GM12874 (cell line): ENCODE results near the gene STK10.

Experiments
- TF ChIP-seq, protein P1 (sequence below): IDR thresholded peaks from 2 replicates; pipeline ENCODE4 v1.5.1; 2011; ENCODE audit warnings: low read depth, mild to moderate bottlenecking, control low read depth, low read length, moderate library complexity; ENCODE audit not compliant: insufficient read depth

Gene STK10

DNA sequence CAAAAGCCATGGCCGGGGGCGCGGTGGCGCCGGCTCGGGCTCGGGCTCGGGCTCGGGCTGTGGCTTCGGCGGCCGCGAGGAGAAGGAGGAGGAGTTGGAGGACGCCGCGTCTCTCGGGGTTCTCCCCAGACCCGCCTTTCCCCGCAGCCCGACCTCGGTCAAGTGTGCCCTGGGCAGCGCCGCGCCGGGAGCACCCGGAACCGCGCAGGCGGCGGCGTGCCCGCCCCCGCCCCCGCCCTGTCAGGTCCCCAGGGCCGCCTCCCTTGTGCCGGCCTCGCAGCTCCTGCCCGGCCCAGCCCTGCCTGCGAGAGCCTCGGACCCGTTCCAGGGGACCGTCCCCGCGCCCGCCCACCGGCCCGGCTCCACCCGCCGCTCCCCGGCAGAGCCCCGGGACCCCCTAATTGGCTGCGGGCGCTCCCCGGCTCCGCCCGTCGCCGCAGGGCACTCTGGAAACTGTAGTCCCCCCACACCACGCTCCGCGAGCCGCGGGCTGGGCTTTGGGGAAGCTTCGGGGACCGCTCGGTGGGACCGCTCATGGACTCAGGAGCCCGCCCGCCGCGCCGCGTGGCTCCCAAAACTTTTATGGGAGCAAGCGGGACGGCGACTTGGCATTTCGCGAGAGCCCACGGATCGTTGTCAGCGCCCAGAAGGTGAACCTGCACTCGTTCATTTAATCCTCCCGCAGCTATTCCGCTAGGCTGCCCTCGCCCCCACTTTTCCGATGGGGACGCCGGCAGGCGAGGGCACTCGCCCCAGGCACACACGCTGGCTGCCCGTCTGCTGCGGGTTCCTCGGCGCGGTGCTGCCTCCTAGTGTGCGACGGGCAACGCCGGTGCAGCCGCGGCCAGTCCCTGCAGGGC, at the start of gene STK10:
TSS of gene STK10 (minus strand) at position 192 of the 860 bp plus-strand sequence. CDS start at position 10, 182 bp downstream.
- TF ChIP-seq, protein P1, sequence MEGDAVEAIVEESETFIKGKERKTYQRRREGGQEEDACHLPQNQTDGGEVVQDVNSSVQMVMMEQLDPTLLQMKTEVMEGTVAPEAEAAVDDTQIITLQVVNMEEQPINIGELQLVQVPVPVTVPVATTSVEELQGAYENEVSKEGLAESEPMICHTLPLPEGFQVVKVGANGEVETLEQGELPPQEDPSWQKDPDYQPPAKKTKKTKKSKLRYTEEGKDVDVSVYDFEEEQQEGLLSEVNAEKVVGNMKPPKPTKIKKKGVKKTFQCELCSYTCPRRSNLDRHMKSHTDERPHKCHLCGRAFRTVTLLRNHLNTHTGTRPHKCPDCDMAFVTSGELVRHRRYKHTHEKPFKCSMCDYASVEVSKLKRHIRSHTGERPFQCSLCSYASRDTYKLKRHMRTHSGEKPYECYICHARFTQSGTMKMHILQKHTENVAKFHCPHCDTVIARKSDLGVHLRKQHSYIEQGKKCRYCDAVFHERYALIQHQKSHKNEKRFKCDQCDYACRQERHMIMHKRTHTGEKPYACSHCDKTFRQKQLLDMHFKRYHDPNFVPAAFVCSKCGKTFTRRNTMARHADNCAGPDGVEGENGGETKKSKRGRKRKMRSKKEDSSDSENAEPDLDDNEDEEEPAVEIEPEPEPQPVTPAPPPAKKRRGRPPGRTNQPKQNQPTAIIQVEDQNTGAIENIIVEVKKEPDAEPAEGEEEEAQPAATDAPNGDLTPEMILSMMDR = peak; percentile 96

DNA sequence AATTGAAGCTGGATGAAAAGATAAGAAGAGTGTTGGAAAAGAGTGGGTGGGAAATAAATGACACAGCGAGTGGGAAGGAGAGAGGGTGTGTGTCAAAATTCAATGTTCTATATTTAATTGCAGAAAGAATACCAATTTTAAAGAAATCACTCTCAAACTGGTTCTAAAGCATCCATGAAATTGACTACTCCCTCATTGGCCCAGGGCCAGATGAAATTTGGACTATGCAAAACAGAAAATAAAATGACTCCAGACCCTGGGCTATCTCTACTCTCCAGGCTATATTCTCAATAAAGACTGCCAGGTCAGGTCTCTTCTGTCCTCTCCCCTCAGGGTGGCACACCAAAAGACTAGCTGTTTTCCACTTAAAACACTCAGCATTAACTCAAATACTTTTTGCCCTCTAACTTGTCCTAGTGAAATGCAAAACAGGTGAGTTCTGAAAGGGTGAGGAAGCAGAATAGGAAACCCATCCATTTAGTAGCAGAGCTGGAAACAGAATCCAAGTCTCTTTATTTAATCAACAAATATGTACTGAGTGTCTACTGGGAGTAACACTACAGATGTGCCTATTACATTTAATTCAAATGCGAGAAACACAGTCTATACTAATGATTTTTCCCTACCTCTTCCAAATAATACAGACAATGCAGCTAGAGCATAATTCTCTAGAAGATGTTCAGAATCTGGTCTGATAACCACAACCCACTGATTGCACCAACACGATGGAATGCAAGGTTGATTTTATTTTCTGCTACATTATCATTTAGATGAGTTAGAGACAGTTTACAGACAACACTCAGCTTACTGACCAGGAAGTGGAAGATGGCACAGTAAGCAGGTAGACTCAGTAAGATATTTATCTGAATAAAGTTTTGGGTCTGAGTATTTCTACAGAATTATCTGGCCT, 48.1 kb upstream of the STK10 start:
- TF ChIP-seq, protein P1 = no peak

DNA sequence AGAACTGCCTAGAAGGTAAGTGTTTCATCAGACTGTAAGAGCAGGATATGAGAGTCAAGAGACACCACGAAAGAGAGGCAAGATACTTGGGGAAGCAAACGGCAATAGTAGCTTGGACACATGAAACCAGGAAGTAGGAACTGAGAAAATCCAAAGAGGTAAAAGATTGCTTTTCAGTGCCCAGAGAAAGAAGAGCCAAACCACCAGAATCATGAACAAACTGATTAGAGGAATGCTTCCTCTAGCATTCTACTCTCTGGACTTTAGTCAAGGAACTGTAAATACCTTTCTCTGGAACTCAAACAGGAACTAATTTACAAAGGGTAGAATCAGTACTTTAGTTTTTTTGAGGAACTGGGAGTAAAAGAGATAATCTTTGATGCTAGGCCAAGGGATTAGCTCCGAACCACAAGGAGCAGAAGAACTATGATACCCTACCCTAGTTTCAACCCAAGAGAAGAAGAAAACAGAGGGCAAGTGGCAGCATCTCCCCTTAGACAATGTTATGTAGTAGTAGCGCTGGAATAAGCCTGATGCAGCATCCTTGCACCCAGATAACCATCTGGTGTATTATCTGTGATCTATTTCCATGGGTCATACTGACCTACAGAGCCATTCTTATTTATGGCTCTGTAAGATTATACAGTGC, 47.2 kb upstream of the STK10 start:
- TF ChIP-seq, protein P1 = no peak

DNA sequence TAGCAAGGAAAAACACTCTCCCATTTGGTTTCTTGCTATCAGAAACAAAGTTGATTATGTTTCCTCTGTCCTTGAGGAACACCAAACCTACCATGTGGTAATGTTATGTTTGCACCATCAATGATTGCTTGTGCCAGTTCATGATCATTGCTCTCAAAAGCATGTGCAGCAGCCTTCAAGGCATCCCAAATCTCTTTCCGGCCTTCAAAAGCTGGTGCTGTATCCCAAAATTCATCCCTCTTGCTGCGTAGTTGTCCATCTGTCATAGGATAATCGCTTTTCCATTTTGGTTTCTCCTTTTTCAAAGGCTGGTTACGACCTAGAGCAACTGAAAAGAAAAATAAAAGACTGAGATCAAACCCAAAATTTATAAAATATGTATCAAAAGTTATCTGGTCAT, 46.0 kb upstream of the STK10 start:
- TF ChIP-seq, protein P1 = no peak

DNA sequence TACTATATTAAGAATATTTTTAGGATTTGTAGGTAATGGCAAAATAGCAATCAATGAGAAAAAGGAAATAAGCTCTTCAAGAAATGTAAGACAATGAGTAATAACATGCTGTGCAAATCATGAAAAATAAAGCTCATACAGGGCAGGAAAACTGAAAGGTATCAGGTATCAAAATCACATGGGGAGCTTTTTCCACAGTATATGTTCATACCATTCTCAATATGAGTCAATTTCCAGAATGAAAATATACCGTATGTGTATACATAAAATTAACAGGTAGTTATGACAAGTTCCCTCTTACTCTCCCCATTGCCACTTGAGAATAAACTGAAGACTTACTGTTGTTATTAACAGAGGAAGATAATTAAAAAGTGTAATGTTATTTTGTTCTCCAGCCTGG, 41.9 kb upstream of the STK10 start:
- TF ChIP-seq, protein P1 = no peak

DNA sequence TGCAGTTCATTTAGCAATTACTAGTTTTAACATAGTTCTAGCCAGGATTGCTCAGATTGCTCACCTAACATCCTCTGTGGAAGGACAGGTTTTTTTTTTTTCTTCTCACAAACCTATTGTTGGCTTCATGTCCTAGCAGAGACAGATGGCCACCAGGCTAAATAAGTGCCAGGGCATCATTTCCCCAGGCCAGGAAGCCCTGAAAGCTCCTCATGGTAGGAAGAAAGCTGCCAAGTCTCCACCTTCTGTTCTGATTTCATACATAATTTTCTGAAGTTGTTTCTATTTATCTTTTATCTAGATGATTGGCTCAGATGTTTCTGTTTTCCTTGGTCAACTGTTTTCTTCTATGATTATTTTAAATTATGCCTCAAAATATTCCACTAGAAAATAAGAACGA, 37.0 kb upstream of the STK10 start:
- TF ChIP-seq, protein P1 = no peak
